Measurements from ENCODE around the gene CENPO.

CENPO gene

GRCh38 chr2:24768013-24768412 is 25.2 kb upstream of the CENPO start:
- no peak overlapping the region for H3K4me3 ChIP-seq (ENCODE audit: low read depth, low read length)
- no peak for DNase-seq (ENCODE audit: low read depth, low spot score)
- no peak for TF ChIP-seq CTCF (IDR thresholded peaks at IDR 0.05; ENCODE audit: low read depth, low read length)
- in situ Hi-C loops (cut with HindIII; ENCODE audit: low sequenced_read_pairs), result no loop called here

- no peak for TF ChIP-seq CTCF (IDR thresholded peaks at IDR 0.05; ENCODE audit: low read depth, low read length)
- in situ Hi-C loops (cut with HindIII; ENCODE audit: low sequenced_read_pairs), result no loop called here
- no peak for DNase-seq (ENCODE audit: low read depth, low spot score)
- H3K4me3 ChIP-seq (ENCODE audit: low read depth, low read length), result no peak overlapping the region
These were observed 24.6 kb upstream of the CENPO start for GRCh38 chr2:24768601-24769000.

- in situ Hi-C loops (cut with HindIII; ENCODE audit: low sequenced_read_pairs), result no loop called here
- no peak for TF ChIP-seq CTCF (IDR thresholded peaks at IDR 0.05; ENCODE audit: low read depth, low read length)
- no peak for DNase-seq (ENCODE audit: low read depth, low spot score)
- no peak overlapping the region for H3K4me3 ChIP-seq (ENCODE audit: low read depth, low read length)
These were observed 22.2 kb upstream of the CENPO start for GRCh38 chr2:24771061-24771460.

- no peak overlapping the region for H3K4me3 ChIP-seq (ENCODE audit: low read depth, low read length)
- in situ Hi-C loops (cut with HindIII; ENCODE audit: low sequenced_read_pairs), result no loop called here
- DNase-seq (ENCODE audit: low read depth, low spot score), result peak; percentile 67
- no peak for TF ChIP-seq CTCF (IDR thresholded peaks at IDR 0.05; ENCODE audit: low read depth, low read length)
These were observed 21.2 kb upstream of the CENPO start for GRCh38 chr2:24771764-24772586.

- no peak for TF ChIP-seq CTCF (IDR thresholded peaks at IDR 0.05; ENCODE audit: low read depth, low read length)
- in situ Hi-C loops (cut with HindIII; ENCODE audit: low sequenced_read_pairs), result no loop called here
- no peak for DNase-seq (ENCODE audit: low read depth, low spot score)
- no peak overlapping the region for H3K4me3 ChIP-seq (ENCODE audit: low read depth, low read length)
These were observed 18.9 kb upstream of the CENPO start for GRCh38 chr2:24774373-24774772.

- in situ Hi-C loops (cut with HindIII; ENCODE audit: low sequenced_read_pairs), result no loop called here
- DNase-seq (ENCODE audit: low read depth, low spot score), result no peak
These were observed 14.1 kb upstream of the CENPO start for GRCh38 chr2:24779116-24779515.

More at GRCh38 chr2:24779116-24779515, 14.1 kb upstream of the CENPO start:
- no peak for TF ChIP-seq CTCF (IDR thresholded peaks at IDR 0.05; ENCODE audit: low read depth, low read length)
- no peak overlapping the region for H3K4me3 ChIP-seq (ENCODE audit: low read depth, low read length)

Data from astrocyte of the spinal cord (primary cell).